Stimulated activated CD8-positive, alpha-beta memory T cell treated with anti-CD3 and anti-CD28 coated beads, Interleukin-15, amount 100 ng/mL, for 4 hours (primary cell): ENCODE measurements around the gene PHF20.
"Not testable (repeated sequence)": the region's sequence is repeated elsewhere in the genome, so short reads cannot be mapped to it uniquely, and the experiment has no call there.

ENCODE experiments used
- DNase-seq, 2 donors: peaks; one replicate each; pipeline ENCODE4 v3.0.0-alpha.2; 2020; ENCODE audit warnings: low read depth in 2 of 2

Gene PHF20

GRCh38 chr20:35771689-35772562 lies at the start of gene PHF20:
PHF20 (plus strand) TSS chr20:35772015; CDS start chr20:35801523, 29,508 bp downstream.
- peak; percentile 98 to 99 for DNase-seq

- not testable (repeated sequence) for DNase-seq
Observed at GRCh38 chr20:35723275-35723639, 48.6 kb upstream of the PHF20 start.

- not testable (repeated sequence) for DNase-seq
Observed at GRCh38 chr20:35723652-35724320, 48.0 kb upstream of the PHF20 start.

- DNase-seq: no peak
Observed at GRCh38 chr20:35724321-35725230, 47.2 kb upstream of the PHF20 start.

- no peak for DNase-seq
Observed at GRCh38 chr20:35726842-35727711, 44.7 kb upstream of the PHF20 start.

GRCh38 chr20:35729283-35729807 lies 42.5 kb upstream of the PHF20 start:
- DNase-seq: no peak

GRCh38 chr20:35729836-35730582 lies 41.8 kb upstream of the PHF20 start:
- no peak for DNase-seq

GRCh38 chr20:35730583-35731468 lies 41.0 kb upstream of the PHF20 start:
- DNase-seq: no peak

GRCh38 chr20:35731469-35731788 lies 40.4 kb upstream of the PHF20 start:
- no peak for DNase-seq

- DNase-seq: no peak
Observed at GRCh38 chr20:35731862-35732643, 39.8 kb upstream of the PHF20 start.

- DNase-seq: no peak
Observed at GRCh38 chr20:35732644-35732982, 39.2 kb upstream of the PHF20 start.

GRCh38 chr20:35734374-35734773 lies 37.4 kb upstream of the PHF20 start:
- DNase-seq: no peak

- no peak for DNase-seq
Observed at GRCh38 chr20:35734777-35735649, 36.8 kb upstream of the PHF20 start.

GRCh38 chr20:35735826-35736470 lies 35.9 kb upstream of the PHF20 start:
- no peak for DNase-seq

- DNase-seq: no peak
Observed at GRCh38 chr20:35737865-35738333, 33.9 kb upstream of the PHF20 start.

GRCh38 chr20:35738410-35739179 lies 33.2 kb upstream of the PHF20 start:
- DNase-seq: no peak
